HCEC 1CT (cell line): Measurements from ENCODE around the gene LHX2.

ENCODE experiments used
- DNase-seq: peaks from one replicate; pipeline ENCODE4 v3.0.0-alpha.2; 2017

LHX2 gene

GRCh38 chr9:124014211-124014955 is 2.8 kb downstream of the LHX2 start:
- no peak for DNase-seq

- DNase-seq: no peak
These were observed 3.5 kb downstream of the LHX2 start for GRCh38 chr9:124014956-124015660.

- DNase-seq: no peak
These were observed 4.1 kb downstream of the LHX2 start for GRCh38 chr9:124015661-124016131.

GRCh38 chr9:124016175-124017050 is 4.8 kb downstream of the LHX2 start:
- DNase-seq: no peak

GRCh38 chr9:124017051-124017928 is 5.7 kb downstream of the LHX2 start:
- DNase-seq: no peak

- DNase-seq: no peak
These were observed 6.6 kb downstream of the LHX2 start for GRCh38 chr9:124017929-124018729.

- no peak for DNase-seq
These were observed 7.4 kb downstream of the LHX2 start for GRCh38 chr9:124018730-124019697.

GRCh38 chr9:124019771-124020519 is 8.4 kb downstream of the LHX2 start:
- no peak for DNase-seq

- no peak for DNase-seq
These were observed 9.2 kb downstream of the LHX2 start for GRCh38 chr9:124020520-124021384.

GRCh38 chr9:124021385-124021769 is 9.8 kb downstream of the LHX2 start:
- no peak for DNase-seq

- no peak for DNase-seq
These were observed 10.9 kb downstream of the LHX2 start for GRCh38 chr9:124022201-124023121.

GRCh38 chr9:124024107-124024506 is 12.5 kb downstream of the LHX2 start:
- no peak for DNase-seq

GRCh38 chr9:124029617-124030016 is 18.0 kb downstream of the LHX2 start:
- DNase-seq: no peak

- no peak for DNase-seq
These were observed 19.4 kb downstream of the LHX2 start for GRCh38 chr9:124030969-124031451.

- no peak for DNase-seq
These were observed 20.7 kb downstream of the LHX2 start for GRCh38 chr9:124032247-124032646.

GRCh38 chr9:124033348-124033747 is 21.8 kb downstream of the LHX2 start:
- no peak for DNase-seq

- no peak for DNase-seq
These were observed 22.4 kb downstream of the LHX2 start for GRCh38 chr9:124033967-124034366.
